ENCODE results near the gene MDFIC2.
"Not testable (repeated sequence)": the region's sequence is repeated elsewhere in the genome, so short reads cannot be mapped to it uniquely, and the experiment has no call there.

The MDFIC2 gene

GRCh38 chr3:70312336-70312735 lies at the start of gene MDFIC2:
Gene MDFIC2 (minus strand): TSS chr3:70312638. CDS start chr3:70311973, 665 bp downstream.
- DNase-seq (ENCODE audit: insufficient read length, low spot score) (no peak), FAIRE-seq (no peak)

GRCh38 chr3:70360979-70361760 lies 48.7 kb upstream of the MDFIC2 start:
- no peak for FAIRE-seq
- no peak for DNase-seq (ENCODE audit: insufficient read length, low spot score)

DNA sequence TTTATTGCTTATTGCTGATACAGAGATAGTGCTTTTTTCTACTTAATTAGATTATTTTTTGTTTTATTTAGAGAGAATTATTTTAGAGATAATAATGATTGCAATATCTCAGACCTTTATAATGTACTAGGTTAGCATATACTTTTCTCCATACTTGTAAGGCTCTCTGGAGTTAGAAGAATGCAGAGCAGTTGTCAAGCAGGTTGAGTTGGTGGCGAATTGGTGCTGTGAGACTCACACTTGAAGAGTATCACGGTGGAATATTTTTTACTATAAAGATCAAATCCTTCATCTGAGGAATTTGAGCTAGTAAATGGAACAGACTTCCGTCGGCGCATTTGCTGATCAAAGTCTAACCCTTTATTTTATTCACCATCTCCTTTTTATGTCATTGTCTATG lies 47.3 kb upstream of the MDFIC2 start:
- DNase-seq (ENCODE audit: insufficient read length, low spot score) (no peak), FAIRE-seq (no peak)

- peak; percentile 42 for FAIRE-seq
- peak; percentile 25 for DNase-seq (ENCODE audit: insufficient read length, low spot score)
Measured at GRCh38 chr3:70358978-70359580, 46.6 kb upstream of the MDFIC2 start.

DNA sequence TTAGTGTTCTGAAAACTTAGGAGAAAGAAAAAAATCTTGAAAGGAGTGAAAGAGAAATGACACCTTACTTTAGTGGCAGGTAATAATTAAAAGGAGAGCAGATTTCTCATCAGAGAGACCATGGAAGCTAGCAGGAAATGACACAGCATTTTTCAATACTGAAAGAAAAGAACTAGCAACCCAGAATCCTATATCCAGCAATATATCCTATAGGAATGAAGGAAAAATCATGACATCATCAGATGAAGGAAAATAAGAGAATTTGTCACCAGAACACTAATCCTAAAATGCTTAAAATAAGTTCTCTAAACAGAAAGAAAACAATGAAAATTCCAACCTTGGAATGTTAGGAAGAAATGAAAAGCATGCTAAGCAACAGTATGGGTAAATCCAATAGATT lies 39.8 kb upstream of the MDFIC2 start:
- FAIRE-seq: no peak
- DNase-seq (ENCODE audit: insufficient read length, low spot score): no peak

DNA sequence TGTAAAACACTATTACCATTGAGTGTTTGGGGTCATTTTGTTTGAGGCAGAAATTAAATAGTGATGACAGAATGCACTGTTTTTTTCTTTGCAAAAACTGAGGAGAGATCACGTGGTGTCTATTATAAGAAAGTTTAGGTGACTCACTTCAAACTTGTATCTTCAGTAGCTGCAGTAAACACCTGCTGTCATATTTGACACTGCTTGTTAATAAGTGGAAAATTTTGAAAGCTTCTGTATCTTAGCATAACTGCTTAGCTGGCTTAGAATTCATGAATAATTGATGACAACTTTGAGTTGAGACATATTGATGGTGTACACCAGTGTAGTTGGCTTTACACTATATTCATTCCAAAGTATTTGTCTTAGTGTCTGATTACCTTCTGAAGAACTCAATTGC lies 29.7 kb upstream of the MDFIC2 start:
- DNase-seq (ENCODE audit: insufficient read length, low spot score): no peak
- FAIRE-seq: no peak

GRCh38 chr3:70336885-70337284 lies 24.4 kb upstream of the MDFIC2 start:
- not testable (repeated sequence) for FAIRE-seq; DNase-seq (ENCODE audit: insufficient read length, low spot score)

GRCh38 chr3:70333080-70333479 lies 20.6 kb upstream of the MDFIC2 start:
- no peak for DNase-seq (ENCODE audit: insufficient read length, low spot score)
- no peak for FAIRE-seq

- no peak for FAIRE-seq
- no peak for DNase-seq (ENCODE audit: insufficient read length, low spot score)
Measured at GRCh38 chr3:70315021-70315420, 2.6 kb upstream of the MDFIC2 start.

DNA sequence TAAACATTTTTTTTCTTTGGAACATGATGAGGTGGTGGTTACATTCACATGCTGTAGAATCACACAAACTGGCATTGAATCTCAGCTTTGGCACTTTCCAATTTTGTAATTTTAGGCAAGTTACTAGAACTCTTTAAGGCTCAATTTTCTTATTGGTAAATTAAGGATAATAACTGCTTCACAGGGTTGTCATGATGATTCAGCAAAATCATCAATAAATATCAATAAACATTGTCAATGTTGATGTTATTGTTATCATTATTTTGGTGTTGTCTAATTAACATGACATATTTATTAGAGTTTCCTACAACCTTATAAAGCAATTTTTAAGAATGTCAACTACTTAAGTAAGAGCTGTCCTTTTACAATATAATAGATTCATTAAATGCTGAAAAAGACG lies 1.6 kb downstream of the MDFIC2 start:
- FAIRE-seq: no peak

DNA sequence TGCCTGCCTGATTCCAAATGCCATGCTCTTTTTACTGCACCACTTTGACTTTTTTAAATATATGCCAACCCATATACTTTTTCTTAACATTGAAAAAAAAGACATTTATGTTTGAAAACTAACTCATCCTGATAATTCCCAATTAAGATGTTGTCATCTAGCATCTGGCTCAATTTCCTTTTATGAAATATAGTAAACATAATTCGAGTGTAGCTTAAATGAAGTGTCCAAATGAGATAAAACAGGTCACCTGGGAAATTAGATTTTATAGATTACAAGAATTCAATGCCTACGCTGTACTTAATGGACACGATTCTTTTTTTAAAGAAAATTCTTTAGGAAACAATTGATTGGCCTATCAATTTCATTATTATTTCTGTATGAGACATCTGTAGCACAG lies 2.8 kb downstream of the MDFIC2 start:
- DNase-seq (ENCODE audit: insufficient read length, low spot score): no peak
- no peak for FAIRE-seq

More for the DNA sequence above, 1.6 kb downstream of the MDFIC2 start:
- no peak for DNase-seq (ENCODE audit: insufficient read length, low spot score)

DNA sequence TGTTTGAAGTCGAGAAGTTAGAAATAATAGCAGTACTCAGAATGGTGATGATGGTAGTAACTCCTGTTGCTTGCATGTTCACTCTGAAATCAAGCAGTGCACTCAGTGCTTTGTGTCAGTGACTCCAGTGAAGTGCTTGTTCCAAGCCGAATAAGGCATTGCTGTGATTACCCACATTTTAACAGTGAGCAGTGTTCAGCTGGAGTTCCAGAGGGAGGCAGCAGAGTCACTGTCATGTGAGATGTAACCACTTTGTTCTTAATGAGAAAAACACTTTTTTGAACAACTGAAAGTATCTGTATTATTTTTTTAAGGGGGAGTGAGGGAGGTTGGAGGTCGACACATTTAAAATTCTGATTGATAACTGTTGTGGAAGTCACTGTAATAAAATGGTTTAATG lies 3.7 kb downstream of the MDFIC2 start:
- peak; percentile 29 for DNase-seq (ENCODE audit: insufficient read length, low spot score)
- FAIRE-seq: peak; percentile 93

DNA sequence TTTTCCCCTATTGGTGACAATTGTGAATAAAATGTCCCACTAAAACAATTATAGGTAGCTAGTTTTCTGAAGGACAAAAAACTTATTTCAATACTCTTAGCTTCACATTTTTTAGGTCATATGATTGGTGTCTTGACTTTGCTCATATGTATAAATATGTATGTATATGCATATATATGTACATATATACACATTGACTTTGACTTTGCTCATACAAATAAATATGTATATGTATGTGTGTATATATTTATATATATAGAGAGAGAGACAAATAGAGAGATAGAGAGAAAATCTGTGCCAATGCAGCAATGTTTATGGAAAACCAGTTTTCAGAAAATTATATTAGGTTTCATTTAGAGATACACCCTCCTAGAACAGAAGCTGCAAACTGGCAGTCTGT lies 5.7 kb downstream of the MDFIC2 start:
- DNase-seq (ENCODE audit: insufficient read length, low spot score) (no peak), FAIRE-seq (no peak)

DNA sequence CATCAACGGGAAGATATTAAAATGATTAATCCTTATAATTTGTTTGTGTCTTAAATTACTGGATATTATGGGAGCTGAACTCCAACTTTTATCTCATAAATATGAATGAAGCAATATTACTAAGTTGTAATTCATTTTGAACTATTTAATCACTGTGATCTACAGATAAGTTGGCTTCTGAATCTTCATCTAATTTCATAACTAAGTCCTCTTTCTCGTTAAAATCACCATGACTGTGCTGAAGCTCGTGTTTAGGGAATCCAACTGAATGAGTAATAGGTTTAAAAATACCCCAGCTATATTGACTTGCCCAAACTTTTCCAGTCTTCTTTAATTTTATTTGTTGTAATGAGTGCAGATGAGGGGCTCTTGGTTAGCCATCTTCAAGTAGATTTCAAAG lies 14.1 kb downstream of the MDFIC2 start:
- DNase-seq (ENCODE audit: insufficient read length, low spot score) (no peak), FAIRE-seq (no peak)

DNA sequence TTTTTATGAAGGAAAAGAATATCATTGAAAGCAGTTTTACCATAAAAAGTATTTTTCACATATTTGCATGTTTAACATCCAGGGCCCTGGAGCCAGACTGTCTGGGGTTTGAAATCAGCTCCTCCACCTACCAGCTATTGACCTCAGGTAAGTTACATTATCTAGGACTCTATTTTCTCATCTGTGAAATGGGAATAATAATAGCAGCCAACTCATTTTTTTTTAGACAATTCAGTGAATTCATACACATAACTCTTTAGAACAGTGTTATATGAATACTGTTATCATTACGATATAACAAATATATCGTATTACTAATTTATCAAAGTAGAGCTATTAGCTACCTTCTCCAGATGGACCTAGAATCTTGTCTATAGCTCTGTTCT lies 21.3 kb downstream of the MDFIC2 start:
- FAIRE-seq (no peak), DNase-seq (ENCODE audit: insufficient read length, low spot score) (no peak)

- not testable (repeated sequence) for DNase-seq (ENCODE audit: insufficient read length, low spot score); FAIRE-seq
Measured at GRCh38 chr3:70290431-70291096, 21.9 kb downstream of the MDFIC2 start.

- FAIRE-seq: peak; percentile 67
Measured at GRCh38 chr3:70281663-70282062, 30.8 kb downstream of the MDFIC2 start.

DNA sequence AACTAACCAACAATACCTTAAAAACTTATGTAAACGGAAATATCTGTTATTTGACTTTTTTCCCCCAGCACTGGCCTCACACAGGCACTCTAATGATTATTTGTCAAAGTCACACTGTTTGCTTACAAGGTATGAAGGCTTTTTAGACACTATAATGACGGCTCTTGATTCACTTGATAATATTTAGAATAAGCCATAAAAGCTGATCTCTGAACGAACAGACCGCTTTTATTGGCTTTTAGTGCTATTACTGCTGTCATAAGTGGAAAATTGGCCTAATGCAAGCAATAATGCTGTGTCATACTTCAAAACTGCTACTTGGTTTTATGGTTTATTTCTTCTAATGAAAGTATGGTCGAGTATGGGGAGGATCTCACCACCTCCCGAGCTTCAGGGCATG lies 35.1 kb downstream of the MDFIC2 start:
- no peak for DNase-seq (ENCODE audit: insufficient read length, low spot score)
- FAIRE-seq: no peak

More at GRCh38 chr3:70281663-70282062, 30.8 kb downstream of the MDFIC2 start:
- peak; percentile 42 for DNase-seq (ENCODE audit: insufficient read length, low spot score)

DNA sequence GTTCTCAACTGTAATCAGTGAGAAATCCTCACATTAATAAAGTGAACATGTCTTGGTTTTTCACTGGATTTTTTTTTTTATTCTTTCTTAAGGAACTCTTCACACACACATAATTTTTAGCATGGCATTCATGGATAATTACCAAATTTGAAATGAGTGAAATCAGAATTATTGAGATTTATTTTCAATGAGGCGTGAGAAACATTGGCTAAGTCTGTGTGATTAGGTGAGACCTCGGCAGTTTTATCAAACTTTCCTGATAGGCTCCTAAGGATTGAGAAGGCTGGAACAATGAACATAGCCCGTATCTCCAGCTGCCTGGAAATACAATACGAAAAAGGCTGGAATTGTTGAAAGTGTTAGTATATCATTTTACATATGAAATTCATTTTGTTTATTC lies 35.5 kb downstream of the MDFIC2 start:
- DNase-seq (ENCODE audit: insufficient read length, low spot score) (no peak), FAIRE-seq (no peak)

DNA sequence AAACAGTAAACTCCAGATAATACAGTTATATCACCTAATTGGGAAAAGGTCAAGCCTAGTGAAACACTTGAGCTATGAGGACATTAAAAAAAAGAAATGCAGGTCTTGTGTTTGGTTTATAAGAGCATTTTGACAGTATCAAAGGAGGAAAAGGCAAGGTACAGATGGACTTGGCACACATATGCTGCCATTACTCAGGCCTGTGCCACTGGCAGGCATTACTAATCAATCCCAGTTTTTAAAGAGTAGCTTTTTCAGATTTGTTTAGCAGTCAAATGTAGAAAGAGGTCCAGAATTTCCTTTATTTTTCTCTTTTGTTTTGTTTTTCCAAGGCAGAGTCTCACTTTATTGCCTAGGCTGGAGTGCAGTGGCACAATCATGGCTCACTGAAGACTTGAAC lies 38.9 kb downstream of the MDFIC2 start:
- DNase-seq (ENCODE audit: insufficient read length, low spot score) (no peak), FAIRE-seq (no peak)

- FAIRE-seq (no peak), DNase-seq (ENCODE audit: insufficient read length, low spot score) (no peak)
Measured at GRCh38 chr3:70272798-70273197, 39.6 kb downstream of the MDFIC2 start.

All from HTR-8/SVneo (cell line).